Mesothelial cell of epicardium (in vitro differentiated cells): Measurements from ENCODE around the gene NAP1L1. TPM values are rescaled to one million over a fixed set of nuclear protein-coding genes. Genes with fewer than 3 reads are reported as not detected.

Experiments
- DNase-seq, 2 experiments: peaks; one replicate each; pipeline ENCODE4 v3.0.0; 2021; ENCODE audit warnings: low spot score in 2 of 2; ENCODE audit not compliant: unreplicated experiment in 2 of 2
- H3K27ac Mint-ChIP-seq: 2 replicates; pipeline ENCODE4 v1.8.0; 2021; ENCODE audit warnings: mixed read lengths
- H3K27me3 Mint-ChIP-seq: 2 replicates; pipeline ENCODE4 v1.8.0; 2021; ENCODE audit warnings: low read depth, mixed read lengths
- H3K36me3 Mint-ChIP-seq: 2 replicates; pipeline ENCODE4 v1.8.0; 2021; ENCODE audit warnings: mixed read lengths
- H3K4me1 Mint-ChIP-seq: 2 replicates; pipeline ENCODE4 v1.8.0; 2021; ENCODE audit warnings: mixed read lengths
- H3K4me3 Mint-ChIP-seq: 2 replicates; pipeline ENCODE4 v1.8.0; 2021; ENCODE audit warnings: mild to moderate bottlenecking, moderate library complexity, mixed read lengths
- H3K9me3 Mint-ChIP-seq: 2 replicates; pipeline ENCODE4 v1.8.0; 2021; ENCODE audit warnings: mixed read lengths
- total RNA-seq: library from RNA; stranded (reverse); gene quantifications from 3 replicates; pipeline ENCODE4 v1.2.1, GENCODE V29; 2021
- TF ChIP-seq, protein P1 (sequence below): fragments of 200-600 bp; sonication (generic); IDR thresholded peaks from one replicate; pipeline ENCODE4 v1.5.0; 2021; ENCODE audit warnings: antibody characterized with exemption; ENCODE audit not compliant: unreplicated experiment

Gene NAP1L1
- total RNA-seq, 1 donor from 2014 or later, result 887 TPM

DNA sequence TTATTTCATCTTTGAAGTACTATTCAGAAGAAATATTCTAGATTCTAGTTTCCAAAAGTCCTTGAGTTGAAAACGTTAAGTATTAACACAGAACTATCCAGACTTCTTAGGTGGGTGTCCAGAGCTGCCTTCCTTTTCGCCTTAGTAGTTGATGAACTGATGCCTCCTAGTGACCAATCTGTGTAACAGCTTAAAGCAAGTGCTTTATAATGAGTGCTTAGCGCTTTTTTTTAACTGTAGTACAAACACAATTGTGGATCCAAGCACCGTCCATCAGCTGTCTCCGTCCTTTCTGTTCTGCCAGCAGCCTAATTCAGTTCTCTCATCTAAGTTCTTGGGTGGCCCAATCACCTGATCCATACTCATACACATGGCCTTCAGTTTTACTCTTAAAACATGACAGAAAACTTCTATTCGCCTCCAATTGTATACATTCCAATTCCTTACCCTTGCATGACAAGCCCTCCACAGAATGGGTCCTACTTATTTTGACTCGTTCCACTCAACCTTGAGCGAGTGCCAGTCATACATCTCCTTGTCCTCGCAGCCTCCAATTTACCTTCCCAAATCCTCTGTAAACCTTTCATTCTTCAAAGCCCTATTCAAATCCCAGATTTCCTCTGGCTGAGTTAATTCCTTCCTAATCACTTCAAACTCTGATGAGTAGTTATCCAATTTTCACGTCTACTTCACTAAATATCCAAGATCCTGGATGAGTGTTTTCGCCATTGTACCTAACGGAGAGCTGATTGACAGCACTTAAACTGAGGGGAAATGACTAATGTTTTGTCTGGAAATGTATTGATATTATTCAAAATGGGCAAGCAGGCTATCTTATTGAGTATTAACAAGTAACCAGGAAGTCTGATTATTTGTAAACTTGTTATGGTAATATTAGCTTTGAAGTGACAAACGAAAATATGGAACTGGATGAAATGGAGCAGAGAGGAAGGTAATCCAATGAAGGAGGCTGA, 47.1 kb downstream of the NAP1L1 start:
- Mint-ChIP-seq H3K36me3 (no peaks in the 10 kb centered on the region), H3K27ac (no peak overlapping the region)

DNA sequence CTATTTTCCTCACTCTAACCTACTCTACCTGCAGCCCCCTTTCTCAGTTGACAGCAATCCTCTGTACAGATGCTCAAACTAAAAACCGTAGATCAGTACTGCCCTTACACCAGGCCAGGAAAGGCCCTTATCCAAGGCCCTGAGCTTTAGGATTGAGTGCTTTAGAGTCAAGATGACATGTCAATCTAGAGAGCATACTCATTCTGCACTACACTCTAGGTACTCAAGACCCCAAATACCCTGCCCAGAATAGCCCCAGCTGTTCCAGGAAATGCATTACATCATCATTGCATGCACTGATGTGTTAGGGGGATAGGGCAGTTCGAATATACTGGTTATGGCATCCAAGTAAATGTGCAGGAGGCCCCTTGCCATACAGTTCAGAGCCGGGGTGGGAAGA, 49.4 kb downstream of the NAP1L1 start:
- TF ChIP-seq, protein P1, sequence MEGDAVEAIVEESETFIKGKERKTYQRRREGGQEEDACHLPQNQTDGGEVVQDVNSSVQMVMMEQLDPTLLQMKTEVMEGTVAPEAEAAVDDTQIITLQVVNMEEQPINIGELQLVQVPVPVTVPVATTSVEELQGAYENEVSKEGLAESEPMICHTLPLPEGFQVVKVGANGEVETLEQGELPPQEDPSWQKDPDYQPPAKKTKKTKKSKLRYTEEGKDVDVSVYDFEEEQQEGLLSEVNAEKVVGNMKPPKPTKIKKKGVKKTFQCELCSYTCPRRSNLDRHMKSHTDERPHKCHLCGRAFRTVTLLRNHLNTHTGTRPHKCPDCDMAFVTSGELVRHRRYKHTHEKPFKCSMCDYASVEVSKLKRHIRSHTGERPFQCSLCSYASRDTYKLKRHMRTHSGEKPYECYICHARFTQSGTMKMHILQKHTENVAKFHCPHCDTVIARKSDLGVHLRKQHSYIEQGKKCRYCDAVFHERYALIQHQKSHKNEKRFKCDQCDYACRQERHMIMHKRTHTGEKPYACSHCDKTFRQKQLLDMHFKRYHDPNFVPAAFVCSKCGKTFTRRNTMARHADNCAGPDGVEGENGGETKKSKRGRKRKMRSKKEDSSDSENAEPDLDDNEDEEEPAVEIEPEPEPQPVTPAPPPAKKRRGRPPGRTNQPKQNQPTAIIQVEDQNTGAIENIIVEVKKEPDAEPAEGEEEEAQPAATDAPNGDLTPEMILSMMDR, result no peak
- Mint-ChIP-seq H3K4me3 (no peak overlapping the region), H3K4me1 (peaks cover 38% of the 10 kb centered on the region), H3K27me3 (no peaks in the 10 kb centered on the region), H3K27ac (peak overlapping the region; percentile 70), H3K9me3 (no peaks in the 10 kb centered on the region), H3K36me3 (no peaks in the 10 kb centered on the region)
- DNase-seq, result no peak

More for the DNA sequence above, 47.1 kb downstream of the NAP1L1 start:
- Mint-ChIP-seq H3K4me1 (peaks cover 36% of the 10 kb centered on the region), H3K27me3 (no peaks in the 10 kb centered on the region), H3K4me3 (no peak overlapping the region), H3K9me3 (no peaks in the 10 kb centered on the region)
- DNase-seq, result no peak
- TF ChIP-seq, protein P1, result peak; percentile 75

DNA sequence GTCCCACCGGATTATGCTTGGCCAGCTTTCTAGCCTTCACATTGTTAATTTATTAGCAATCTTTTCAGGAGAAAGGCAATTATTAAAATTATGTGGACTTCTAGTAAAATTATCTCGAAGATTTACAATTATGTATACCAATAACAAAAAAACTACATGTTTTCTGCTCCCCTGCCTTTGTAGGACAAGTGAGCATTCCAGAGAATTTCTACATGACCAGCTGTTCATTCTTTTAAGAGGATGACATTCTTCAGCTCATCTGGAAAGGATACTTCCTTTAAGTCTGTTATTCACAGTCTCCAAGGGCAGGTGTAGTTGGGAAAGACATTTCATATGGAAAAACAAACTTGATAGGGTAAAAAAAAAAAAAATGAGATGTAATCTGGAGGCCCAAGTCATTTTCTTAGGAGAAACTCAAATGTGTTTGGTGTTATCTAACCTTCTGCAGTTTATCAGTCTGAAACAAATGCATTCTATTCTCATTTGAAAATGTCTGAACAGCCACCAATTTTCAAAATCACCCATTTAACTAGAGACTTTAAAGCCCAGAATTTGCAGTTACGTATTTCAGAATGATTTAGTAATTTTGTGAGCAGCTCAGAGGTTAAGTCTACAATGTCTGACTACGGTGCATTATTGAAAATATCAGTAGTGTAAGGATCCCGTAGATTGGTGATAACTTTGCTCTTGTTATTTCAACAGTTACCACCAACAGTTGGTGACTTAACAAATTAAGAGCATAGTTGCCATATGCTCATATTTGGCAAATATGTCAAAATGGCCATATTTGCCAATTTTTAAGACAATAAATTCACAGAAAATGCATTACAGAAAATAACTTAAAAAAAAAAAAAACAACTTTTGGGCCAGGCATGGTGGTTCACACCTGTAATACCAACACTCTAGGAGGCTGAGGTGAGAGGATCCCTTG, 51.1 kb downstream of the NAP1L1 start:
- peaks cover 47% of the 10 kb centered on the region for H3K4me1 Mint-ChIP-seq

DNA sequence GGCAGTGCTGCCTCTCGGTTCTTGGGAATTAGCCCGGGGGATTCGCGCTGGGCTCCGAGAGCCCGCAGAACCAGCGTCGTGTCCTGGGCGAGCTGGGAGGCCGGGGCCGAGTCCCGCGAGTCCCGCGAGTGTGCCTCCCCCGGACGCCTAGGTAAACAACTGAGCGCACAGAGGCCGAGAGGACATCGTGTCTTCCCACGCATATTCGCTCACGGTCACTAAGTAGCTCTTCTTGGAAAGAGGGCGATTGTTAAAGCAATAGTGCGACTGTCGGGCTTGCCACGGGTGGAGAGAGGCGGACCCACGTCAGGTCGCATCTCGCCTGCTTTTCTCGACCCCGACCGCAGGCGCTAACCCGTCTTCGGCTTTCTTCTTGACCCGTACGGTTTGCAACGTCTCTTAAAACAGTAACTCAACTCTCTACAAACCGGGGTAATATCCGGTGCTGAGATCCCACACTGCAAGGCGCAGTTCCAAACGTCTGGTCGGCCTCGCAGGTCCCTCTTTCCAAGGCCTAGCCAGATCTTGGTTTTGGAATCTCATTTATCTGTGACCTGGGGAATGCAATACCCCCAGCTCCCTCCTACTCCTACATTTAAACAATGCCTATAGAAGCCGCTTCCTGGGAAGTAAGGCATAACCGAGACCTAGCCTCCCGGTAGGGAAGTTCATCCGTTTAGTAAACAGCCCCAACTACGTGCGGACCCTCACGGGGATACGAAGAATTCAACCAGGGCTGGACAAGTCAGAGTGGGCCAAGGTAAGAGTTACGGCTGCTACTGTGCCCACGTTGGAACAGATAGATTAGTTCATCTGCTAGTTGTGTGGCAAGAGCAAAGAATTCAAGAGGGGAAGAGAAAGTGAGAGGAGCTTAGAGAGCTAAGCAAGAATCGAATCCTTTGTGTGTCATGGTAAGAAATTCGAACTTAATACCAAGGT, 52.2 kb downstream of the NAP1L1 start:
- peak overlapping the region; percentile 94 for H3K4me3 Mint-ChIP-seq
- TF ChIP-seq, protein P1, result no peak
- no peaks in the 10 kb centered on the region for H3K36me3 Mint-ChIP-seq
- H3K27ac Mint-ChIP-seq, result peak overlapping the region; percentile 96
- H3K27me3 Mint-ChIP-seq, result no peaks in the 10 kb centered on the region
- H3K9me3 Mint-ChIP-seq, result no peaks in the 10 kb centered on the region
- H3K4me1 Mint-ChIP-seq, result peaks cover 43% of the 10 kb centered on the region
- no peak for DNase-seq

More for the DNA sequence above, 51.1 kb downstream of the NAP1L1 start:
- H3K36me3 Mint-ChIP-seq, result no peaks in the 10 kb centered on the region
- no peaks in the 10 kb centered on the region for H3K27me3 Mint-ChIP-seq
- H3K4me3 Mint-ChIP-seq, result peak overlapping the region; percentile 94
- DNase-seq, result no peak
- H3K9me3 Mint-ChIP-seq, result no peaks in the 10 kb centered on the region
- H3K27ac Mint-ChIP-seq, result peak overlapping the region; percentile 96
- TF ChIP-seq, protein P1, result no peak
